Activated CD4-positive, CD25-positive, alpha-beta regulatory T cell treated with anti-CD3 and anti-CD28 coated beads, Interleukin-2, amount 50 U/mL, for 24 hours (primary cell): Measurements from ENCODE around the gene TBXA2R.

Experiments
- ATAC-seq, 2 donors: fragments of 150-1000 bp; cut with Tn5 transposase; one replicate each; pipeline ENCODE4 v1.10.0; 2021; ENCODE audit warnings: mild to moderate bottlenecking in 1 of 2, moderate library complexity in 1 of 2

The TBXA2R gene

DNA sequence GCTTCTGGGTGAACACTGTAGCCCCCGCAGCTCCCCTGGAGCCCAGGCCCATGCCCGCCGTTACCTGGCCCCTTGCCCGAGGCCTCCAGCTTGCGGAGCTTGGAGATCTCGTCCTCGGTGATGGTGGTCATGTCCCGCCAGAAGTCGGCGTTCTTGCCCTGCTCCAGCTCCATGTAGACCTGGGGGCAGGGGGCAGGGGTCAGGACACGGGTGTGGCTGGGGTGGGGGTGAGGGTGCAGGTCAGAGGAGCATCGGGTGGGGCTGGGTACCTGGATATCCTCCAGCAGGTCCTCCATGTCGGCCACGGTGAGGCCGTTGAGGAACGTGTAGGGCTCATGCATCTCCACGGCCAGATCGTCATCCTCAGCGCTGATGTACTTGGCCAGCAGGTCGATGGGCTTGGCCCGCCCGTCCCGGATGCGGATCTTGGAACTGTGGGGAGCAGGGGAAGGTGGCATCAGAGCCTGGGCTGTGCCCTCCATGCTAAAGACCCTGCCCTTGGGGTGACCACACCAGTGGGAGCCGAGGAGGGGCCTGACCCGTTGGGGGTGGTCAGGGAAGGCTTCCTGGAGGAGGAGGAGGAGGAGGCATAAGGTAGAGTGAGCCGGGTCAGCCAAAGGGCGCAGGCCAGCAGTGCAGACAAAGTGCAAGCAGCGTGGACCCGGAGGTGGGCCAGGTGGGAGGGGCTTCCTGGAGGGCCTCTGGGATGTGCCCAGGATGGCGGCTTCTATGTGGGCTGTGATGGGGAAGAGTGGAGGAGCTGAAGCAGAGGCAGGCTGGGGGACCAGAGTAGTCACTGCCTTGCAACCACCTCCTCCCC, 12.3 kb upstream of the TBXA2R start:
- ATAC-seq: no peak

DNA sequence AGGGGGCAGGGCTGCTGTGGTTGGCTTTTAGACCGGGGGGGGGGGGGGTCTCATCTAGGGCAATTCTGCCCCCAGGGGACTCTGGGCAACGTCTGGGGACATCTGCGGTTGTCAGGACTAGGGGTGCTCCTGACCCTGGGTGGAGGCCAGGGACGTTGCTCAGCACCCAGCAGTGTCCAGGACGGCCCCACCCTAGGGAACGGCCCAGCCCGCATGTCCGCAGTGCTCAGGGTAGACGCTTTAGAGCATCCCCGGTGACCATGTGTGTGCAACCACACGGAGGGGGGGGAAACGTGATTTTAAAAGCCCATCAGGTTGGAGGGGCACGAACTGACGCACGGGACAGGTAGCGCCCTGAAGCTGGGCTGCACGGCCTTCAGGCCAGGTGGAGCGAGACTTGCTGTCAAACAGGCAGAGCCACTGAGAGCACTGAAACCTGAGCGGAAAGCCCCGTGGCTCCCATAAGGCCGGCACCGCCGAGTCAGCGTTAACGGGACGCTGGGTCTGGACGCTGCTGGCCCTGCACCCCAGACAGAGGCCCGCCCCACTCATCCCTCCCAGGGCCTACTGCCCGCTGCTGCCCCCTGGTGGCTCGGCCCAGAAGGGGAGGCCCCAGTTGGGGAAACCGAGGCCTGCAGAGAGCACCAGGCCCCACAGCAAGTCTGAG, 11.6 kb upstream of the TBXA2R start:
- ATAC-seq: peak in 1 of 2 donors; percentile 49

DNA sequence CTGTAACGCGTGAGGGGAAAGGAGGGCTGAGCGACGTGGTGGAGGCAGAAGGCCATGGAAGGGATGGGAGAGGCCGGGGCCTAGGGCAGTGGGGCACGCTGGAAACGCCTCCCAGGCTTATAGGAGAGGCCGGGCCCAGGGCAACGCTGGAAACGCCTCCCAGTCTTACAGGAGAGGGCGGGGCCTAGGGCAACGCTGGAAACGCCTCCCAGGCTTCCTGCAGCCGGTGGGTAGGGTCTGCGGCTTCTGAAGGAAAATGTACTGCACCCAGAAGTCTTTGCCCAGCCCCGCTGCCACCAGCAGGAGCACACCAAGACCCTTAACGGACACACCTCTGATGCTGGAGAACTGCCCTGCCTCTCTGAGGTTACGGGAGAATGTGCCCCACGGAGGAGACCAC, 10.8 kb upstream of the TBXA2R start:
- ATAC-seq: no peak

GRCh38 chr19:3615524-3616135, 9.0 kb upstream of the TBXA2R start:
- no peak for ATAC-seq

DNA sequence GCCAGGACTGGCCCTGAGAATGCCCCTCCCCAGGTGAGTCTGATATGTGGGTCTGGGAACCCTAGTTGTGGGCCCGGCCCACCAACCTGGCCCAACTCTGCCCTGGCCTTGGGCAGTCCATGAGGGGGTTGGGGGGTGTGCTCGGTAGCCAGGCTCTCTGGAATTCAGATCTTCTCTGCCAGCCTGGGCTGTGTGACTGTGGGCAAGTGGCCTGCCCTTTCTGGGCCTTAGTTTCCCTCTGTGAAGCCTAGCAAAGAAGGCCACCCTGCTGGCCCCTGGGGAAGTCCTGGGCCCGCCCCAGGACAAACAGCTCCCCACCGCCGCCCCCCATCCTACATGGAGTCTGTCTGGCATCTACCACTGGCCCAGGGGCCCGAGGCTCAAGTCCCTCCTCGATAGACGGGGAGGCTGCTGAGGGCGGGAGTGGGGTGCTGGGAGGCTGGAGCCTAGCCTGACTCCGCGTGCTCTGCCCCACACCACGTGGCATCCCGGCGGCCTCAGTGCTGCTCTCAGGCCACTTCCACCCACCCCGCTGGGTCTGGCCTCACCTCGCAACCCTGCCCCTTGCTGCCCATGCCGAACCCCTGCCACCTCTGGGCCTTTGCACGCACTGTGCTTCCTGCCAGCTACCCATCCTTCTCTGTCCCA, 8.3 kb upstream of the TBXA2R start:
- no peak for ATAC-seq

DNA sequence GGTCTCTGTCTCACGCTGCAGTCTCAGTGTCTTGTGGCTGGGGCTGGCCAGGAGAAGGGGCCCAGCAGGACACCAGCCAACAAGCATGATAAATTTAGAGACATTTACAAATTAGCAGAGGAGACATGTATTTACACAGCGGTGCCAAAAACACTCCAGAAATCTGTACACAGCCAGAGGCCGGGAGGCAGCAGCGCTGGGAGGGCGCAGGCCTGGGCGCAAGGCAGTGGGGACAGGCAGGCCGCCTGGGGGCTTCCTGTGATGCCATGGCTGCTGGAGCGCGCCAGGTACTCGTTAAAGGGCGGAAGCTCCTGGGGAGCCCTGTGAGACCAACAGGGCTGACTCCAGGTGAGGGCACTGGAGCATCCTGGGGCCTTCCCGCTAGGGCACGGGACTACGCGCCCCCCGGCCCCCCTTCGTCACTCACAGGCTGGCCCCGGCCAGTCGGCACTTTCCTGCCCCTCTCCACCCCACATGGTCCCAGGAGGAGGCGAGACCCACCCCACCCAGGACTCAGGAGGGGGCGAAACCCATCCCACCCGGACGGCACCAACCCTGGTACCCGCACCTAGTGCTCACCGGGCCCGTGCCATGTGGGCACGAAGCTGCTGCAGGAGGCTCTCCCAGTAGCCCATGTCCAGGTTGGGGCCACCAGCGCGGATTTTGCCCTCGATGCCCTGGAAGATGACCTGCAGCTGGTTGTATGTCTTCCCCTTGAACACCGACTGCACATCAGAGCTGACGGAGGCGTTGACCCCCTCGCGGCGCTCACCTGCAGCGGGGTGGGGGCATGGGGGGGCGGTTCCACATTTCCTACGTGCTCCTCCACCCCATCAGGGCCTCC, 7.4 kb upstream of the TBXA2R start:
- ATAC-seq: no peak

DNA sequence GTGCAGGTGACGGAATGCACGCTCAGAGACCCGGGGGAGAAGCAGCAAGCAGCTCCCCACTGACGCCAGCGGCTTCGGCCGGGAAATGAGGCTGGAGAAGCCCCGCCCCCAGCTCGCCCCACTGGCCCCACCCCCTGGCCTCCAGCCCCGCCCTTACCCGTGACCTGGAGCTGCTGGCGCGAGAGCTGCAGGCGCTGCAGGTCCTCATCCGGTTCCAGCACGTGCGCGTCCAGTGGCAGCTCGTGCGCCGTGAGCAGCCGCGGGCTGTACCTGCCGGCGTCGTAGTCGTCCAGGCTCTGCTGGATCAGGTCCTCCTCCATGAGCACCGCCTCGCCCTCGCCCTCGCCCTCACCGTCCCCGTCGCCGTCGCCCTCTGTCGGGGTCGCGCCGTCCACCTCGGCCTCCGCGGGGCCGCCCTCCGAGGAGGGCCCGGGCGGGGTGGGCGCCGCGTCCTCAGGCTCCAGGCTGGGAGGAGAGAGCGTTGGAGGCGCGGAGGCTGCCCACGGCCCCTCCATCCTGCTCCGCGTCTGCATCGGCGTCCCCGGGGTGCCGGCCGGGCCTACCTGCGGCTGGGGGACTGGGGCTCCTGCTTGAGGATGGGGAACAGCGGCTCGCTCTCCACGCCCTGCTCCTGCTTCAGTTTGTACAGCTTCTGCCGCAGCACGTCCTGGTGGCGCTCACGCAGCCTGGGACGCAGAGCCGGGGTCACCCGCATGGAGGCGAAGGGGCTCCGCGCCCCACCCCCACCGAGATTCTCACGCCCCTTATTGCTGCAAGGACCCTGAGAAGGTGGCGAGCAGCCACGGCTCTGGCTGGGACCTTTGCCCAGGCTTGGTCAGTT, 6.4 kb upstream of the TBXA2R start:
- ATAC-seq: no peak

GRCh38 chr19:3612330-3612729, 5.7 kb upstream of the TBXA2R start:
- no peak for ATAC-seq

DNA sequence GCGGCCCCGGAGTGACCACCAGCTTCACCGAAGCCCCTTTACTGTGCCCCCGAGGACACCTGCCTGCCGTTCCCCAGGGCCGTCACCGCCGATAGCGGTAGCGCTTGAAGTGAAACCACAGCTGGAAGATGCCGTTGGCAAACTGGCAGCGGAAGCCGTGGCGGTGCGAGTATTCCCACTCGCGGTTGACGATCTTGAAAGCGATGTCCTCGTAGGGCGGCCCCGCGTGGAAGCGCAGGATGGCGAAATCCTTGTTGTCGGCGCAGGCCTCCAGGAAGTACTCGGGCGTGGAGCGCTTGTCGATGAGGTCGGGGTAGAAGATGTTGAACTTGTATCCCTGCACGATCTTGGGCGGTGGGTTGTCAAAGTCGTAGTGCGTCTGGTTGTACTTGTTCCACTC, 5.2 kb upstream of the TBXA2R start:
- ATAC-seq: no peak

DNA sequence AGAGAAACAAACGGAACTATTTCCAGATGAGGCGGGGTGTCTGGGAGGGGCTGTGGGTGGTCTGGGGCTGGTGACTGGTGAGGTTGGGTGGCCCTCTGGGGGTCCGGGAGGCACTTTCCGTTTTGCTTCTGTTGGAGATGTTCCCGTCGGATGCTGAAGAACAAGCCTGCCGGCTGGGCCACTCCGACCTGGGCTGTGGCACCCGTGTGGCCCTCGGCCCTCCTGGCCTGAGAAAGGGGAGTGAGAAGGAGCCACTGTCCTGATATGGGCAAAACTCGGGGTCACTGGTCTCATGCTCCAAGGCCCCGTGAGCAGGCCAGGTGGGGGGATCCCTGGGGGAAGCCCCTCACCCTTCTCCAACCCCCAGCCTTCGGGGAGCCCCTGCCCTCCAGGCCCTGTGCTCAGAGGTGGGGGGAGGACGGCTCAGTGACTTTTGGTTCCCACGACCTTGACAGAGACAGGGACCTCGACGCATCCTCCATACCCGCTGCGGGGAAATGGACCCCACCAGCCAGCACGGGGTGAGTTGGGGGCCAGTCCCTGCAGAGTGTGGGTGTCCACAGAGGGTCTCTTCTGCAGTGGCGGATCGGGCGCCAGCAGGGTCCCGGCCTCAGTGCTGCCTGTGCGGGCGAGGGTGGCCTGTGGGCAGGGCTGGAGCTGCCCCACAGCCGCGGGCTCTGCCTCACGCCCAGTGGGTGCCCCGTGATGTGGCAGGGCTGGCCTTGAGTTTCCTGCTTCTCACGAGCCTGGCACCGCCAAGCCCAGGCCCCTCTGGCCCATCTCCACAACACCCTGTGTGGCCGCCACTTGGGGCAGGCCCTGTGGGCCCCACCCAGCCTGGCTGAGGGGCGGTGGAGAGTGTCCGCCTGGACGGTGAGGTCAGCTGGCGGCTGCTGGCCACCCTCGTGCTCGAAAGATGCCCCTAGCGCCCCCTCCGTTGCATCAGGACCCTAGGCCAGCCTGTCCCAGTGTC, 4.4 kb upstream of the TBXA2R start:
- ATAC-seq: no peak

DNA sequence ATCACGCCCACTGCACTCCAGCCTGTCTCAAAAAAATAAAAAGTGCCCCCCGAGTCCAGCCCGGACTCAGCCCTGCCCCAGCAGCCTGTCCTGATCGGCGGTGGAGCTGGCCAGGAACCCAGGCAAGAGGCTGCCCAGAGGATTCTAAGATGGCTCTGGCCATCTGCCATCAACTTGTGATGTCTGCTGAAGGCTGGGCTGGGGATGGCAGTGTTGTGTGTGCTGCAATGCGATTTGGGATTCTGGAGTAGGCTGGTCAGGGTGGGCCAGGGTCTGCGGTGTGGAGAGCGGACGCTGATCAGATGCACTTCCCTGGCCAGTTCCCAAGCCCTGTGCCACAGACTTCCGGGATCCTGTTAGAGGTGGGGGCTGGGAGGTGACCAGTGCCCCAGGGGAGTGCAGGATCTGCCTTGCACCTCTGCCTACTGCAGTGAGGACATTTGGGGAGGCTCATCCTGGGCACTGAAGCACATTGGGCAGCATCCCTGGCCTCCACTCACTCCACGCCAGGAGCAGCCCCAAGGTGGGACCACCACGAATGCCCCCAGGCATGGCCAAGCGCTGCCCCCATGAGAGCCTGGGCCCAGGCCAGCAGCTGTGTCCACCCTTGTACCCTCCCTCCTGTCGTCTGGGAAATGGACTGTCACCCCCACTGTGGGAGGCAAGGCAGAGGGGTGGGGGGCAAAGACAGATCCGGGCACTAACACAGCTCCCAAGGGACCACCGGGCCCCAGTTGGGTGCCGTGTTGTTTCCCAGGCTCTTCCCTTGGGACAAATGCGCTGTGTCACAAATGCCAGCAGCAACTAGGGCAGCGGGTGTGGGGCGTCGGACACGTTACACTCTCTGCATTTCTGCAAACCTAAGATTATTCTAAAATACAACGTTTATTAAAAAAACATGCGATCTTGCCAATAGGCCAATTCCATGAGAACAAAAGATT, 3.4 kb upstream of the TBXA2R start:
- ATAC-seq: no peak

- ATAC-seq: no peak
These were observed 2.2 kb upstream of the TBXA2R start for GRCh38 chr19:3608750-3609322.

GRCh38 chr19:3608079-3608641, 1.5 kb upstream of the TBXA2R start:
- no peak for ATAC-seq

DNA sequence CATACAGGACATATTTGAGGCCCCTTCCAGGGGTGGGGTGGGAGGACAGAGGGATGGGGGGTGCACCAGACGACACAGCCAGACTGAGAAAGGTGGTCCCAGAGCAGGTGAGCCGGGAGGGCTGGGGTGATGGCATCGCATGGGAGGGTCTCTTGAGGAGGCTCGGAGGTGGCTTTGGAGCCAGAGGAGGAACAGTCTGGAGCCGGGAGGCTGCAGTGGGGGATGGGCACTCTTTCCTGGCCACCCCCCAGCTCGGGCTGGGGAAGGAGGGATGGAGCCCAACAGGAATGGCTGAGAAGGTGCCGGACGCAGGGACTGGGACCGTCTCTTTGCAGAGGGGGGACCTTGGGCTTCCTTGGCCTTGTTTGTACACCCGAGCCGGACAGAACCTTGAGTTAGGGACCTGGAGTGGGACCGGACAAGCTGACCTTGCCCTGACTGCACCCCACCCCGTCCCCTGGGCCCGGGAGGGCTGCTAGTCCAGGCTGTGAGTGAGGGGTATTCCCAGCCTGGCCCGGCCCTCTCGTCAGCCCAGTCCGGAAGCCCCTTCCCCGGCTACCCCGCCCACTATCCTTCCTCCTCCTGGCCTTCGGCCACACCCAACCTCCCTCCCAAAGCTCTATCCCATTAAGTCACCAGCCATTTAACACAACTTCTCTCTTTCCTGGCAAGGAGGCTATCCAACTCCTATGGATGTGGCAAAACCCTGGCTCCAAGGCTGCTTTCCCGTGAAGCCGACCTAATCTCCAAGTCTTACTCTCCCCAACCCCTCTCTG, 816 bp upstream of the TBXA2R start:
- no peak for ATAC-seq

- ATAC-seq: peak in 1 of 2 donors; percentile 43
These were observed 443 bp downstream of the TBXA2R start for GRCh38 chr19:3606174-3606689.

GRCh38 chr19:3605770-3606169, 905 bp downstream of the TBXA2R start:
- no peak for ATAC-seq

- no peak for ATAC-seq
These were observed 1.3 kb downstream of the TBXA2R start for GRCh38 chr19:3605361-3605760.
